NCI-H2029 treated with DMSO at 0.1 percent for 48 hours (cell line): ENCODE measurements around the gene GJB5.

Source experiments
- DNase-seq: peaks from one replicate; lab custom pipeline; 2025; lab: John Stamatoyannopoulos, UW

The GJB5 gene

DNA sequence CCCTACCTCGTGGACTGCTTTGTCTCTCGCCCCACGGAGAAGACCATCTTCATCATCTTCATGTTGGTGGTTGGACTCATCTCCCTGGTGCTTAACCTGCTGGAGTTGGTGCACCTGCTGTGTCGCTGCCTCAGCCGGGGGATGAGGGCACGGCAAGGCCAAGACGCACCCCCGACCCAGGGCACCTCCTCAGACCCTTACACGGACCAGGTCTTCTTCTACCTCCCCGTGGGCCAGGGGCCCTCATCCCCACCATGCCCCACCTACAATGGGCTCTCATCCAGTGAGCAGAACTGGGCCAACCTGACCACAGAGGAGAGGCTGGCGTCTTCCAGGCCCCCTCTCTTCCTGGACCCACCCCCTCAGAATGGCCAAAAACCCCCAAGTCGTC, 39.9 kb downstream of the GJB5 start:
- DNase-seq, result no peak

DNA sequence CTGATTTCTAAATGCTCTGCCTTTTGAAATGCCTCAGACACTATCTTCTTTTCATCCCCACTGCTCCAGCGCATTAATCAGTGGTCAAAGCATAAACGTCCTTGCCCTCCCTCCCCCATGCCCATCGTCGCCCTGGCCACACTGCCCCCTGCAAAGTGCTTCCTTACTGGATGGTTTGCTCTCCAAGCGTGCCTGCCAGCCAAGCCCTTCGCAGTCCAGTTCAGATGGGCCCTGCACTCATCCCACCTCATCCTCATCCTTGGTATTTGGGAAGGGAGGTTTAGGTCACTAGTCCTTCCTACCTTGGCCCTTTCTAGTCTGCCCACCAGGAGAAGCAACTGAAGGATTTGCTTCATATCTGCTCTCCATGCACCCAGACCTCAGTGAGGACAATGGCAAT, 41.1 kb downstream of the GJB5 start:
- DNase-seq, result no peak

DNA sequence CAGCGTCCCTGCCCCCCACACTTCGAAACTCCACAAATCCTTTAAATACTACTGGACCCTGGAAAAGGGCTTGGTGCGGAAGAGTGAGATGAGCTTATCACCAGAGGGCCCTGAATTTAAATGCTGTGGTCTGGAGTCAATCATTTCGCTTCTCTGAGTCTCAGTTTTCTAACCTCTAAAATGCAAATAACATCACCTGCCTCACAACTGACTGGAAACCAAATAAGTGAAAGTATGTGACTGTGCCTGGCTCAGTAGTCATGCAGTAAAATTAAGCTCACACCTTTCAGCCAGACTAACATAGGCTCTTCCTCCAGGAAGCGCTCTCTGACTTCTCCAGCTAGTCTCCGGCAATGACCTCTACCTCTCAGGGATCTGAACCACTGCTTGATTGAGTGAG, 42.1 kb downstream of the GJB5 start:
- no peak for DNase-seq

DNA sequence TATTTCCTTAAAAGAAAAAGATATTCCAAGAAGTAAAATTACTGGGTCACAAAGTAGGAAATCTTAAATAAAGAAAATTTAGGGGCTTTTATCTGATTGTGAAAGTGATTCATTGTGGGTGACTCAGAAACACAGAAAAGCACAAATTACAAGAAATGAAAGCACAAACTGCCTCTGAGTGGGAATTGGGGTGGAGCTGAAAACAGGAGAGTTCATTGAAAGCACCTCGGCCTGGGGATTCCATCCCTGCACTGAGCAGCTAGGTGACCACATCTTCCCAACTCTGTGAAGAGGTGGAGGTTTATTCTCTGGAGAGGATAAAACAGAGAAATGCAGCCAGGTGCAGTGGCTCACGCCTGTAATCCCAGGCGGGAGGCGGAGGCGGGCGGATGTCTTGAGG, 45.4 kb downstream of the GJB5 start:
- no peak for DNase-seq

DNA sequence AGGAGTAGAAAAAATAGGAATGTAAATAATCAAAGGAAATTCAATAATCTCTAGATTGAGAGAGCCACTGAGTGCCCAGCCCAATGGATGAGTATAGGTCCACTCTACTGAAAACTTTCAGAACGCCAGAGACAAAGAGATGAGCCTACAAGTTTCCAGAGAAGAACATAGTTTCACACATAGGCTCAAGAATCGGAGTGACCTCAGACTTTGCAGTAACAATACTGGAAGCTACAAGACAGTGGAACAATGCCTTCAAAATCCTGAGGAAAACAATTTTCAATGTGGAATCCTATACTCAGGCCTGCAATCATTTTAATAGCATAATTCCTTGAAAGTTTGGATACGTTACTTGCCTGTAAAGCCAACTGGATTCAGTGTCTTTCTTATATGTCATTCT, 48.9 kb downstream of the GJB5 start:
- no peak for DNase-seq

DNA sequence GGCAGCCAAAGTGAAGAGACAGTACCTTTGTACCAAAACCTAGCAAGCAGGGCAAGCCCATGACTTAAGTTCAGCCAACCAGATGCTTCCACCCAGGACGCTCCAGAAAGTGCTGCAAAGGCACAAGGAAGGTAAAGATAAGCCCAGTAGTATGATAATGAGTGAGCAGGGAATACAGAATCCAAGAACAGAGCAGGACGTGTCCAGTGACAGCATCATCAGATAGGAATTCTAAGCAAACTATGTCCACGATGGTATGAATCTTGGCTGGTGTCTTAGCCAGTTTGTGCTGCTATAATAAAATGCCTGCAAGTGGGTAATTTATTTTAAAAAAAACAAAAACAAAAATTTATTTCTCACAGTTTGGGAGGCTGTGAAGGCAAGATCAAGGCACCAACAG, 51.5 kb downstream of the GJB5 start:
- DNase-seq, result no peak
